Fibroblast of lung (primary cell): ENCODE measurements around the gene ATP6V0E2. TPM values are rescaled to one million over a fixed set of nuclear protein-coding genes. Genes with fewer than 3 reads are reported as not detected.

Experiments
- DNase-seq, 2 donors: peaks; one replicate each; pipeline versions ENCODE4 v3.0.0 to v3.0.0-alpha.2; 2010; ENCODE audit warnings: low read depth in 2 of 2
- H2AFZ ChIP-seq: 2 replicates; pipeline ENCODE4 v1.5.1; 2012; ENCODE audit warnings: low read length, control low read depth, inconsistent platforms
- H3K27ac ChIP-seq: 2 replicates; pipeline ENCODE4 v1.5.1; 2011; ENCODE audit warnings: low read length, control low read depth; ENCODE audit not compliant: insufficient read depth
- H3K27me3 ChIP-seq: 2 replicates; pipeline ENCODE4 v1.5.1; 2011; ENCODE audit warnings: mild to moderate bottlenecking, low read length; ENCODE audit not compliant: control insufficient read depth, insufficient read depth
- H3K36me3 ChIP-seq: 2 replicates; pipeline ENCODE4 v1.5.1; 2011; ENCODE audit warnings: low read length; ENCODE audit not compliant: control insufficient read depth, insufficient read depth
- H3K4me1 ChIP-seq: 2 replicates; pipeline ENCODE4 v1.5.1; 2011; ENCODE audit warnings: low read length; ENCODE audit not compliant: control insufficient read depth, insufficient read depth; ENCODE audit errors: extremely low read depth
- H3K4me2 ChIP-seq: 2 replicates; pipeline ENCODE4 v1.5.1; 2011; ENCODE audit warnings: low read length, control low read depth; ENCODE audit not compliant: insufficient read depth; ENCODE audit errors: extremely low read depth
- H3K4me3 ChIP-seq, 4 experiments: fragments of 200-600 bp in 1 of 4; sonication (generic) in 1 of 4; replicated peaks in 1 of 4; 2 replicates each; pipeline ENCODE4 v1.5.1; 2011 to 2016; ENCODE audit warnings: low read length in 4 of 4, low read depth in 3 of 4, mild to moderate bottlenecking in 3 of 4, control low read depth in 2 of 4, inconsistent platforms in 1 of 4, mixed read lengths in 1 of 4; ENCODE audit not compliant: insufficient read depth in 1 of 4; ENCODE audit errors: control extremely low read depth in 1 of 4
- H3K79me2 ChIP-seq: 2 replicates; pipeline ENCODE4 v1.5.1; 2012; ENCODE audit warnings: mild to moderate bottlenecking, low read length, inconsistent platforms; ENCODE audit not compliant: control insufficient read depth, insufficient read depth
- H3K9ac ChIP-seq: 2 replicates; pipeline ENCODE4 v1.5.1; 2011; ENCODE audit warnings: mild to moderate bottlenecking, low read length, control low read depth; ENCODE audit not compliant: insufficient read depth
- H3K9me3 ChIP-seq: 2 replicates; pipeline ENCODE4 v1.5.1; 2012; ENCODE audit warnings: low read depth, low read length; ENCODE audit not compliant: control insufficient read depth, insufficient read depth
- H4K20me1 ChIP-seq: 2 replicates; pipeline ENCODE4 v1.5.1; 2011; ENCODE audit warnings: low read length; ENCODE audit not compliant: control insufficient read depth, insufficient read depth; ENCODE audit errors: extremely low read depth
- EZH2 ChIP-seq: IDR thresholded peaks from 2 replicates; pipeline ENCODE4 v1.5.1; 2012; ENCODE audit warnings: low read length, control low read depth, mild to moderate bottlenecking; ENCODE audit errors: missing control alignments
- polyA plus RNA-seq, 2 donors: library from polyadenylated mRNA; depleted of rRNA in 1 of 2; stranded (reverse) in 1 of 2; unstranded in 1 of 2; fragments of >200 nt; gene quantifications; 2 replicates each; pipeline ENCODE4 v1.2.1, GENCODE V29; 2011 to 2012; ENCODE audit warnings: missing spikeins in 1 of 2
- total RNA-seq: library from RNA; depleted of rRNA; stranded (reverse); fragments of >200 nt; gene quantifications from 2 replicates; pipeline ENCODE4 v1.2.1, GENCODE V29; 2014
- TF ChIP-seq, protein P1 (sequence below), 2 donors: IDR thresholded peaks in 1 of 2; conservative IDR thresholded peaks in 1 of 2; 1 replicate in 1 of 2; 2 replicates in 1 of 2; pipeline ENCODE4 v1.5.1; 2011 to 2012; ENCODE audit warnings: low read length in 2 of 2, control low read depth in 1 of 2, inconsistent platforms in 1 of 2, low read depth in 1 of 2, mild to moderate bottlenecking in 1 of 2

Gene ATP6V0E2
- total and polyA plus RNA-seq, 2 donors (not counting 1 experiment from before 2014, with no cell fraction given): 14.3 to 22.6 TPM

DNA sequence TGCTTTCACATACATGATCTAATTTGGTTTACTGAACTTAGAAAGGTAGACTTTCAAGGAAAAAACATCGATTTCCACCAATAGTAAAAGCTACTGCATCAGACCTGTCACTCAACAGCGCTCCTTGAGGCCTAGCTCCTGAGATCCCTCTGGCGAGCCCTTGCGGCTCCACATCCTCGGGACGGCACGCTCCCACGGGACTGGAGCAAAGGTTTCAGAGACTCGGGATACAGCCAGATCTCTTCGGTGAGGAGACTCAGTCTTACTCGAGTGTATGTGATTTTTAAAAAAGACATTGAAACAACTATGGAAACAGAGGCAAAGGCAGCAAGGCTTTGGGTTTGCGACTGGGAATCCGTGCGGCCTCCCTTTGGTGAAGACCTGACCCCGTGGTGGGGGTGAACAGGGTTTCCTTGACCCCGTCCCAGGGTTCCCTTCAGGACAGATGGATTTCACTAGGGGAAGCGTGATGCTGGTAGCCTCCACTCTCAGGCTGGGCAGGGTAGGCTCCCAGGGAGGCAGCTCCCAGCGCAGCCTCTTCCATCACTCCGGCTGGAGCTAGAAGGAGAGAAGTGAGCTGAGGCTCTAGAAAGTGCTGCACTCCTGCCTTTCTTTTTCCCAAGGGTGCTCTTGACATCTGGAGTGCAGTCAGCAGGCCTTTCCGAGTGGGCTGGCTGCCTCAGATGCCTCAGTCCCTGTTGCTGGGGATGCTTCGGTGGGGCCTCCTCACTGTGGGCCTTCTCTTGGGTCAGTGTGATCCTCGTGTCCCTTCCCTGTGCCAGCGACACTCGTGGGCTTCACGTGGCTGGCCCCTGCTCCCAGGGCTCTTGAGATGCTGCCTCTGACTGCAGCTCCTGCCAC lies 5.8 kb upstream of the ATP6V0E2 start:
- Histone ChIP-seq H3K4me3 (no peak overlapping the region), H3K9ac (no peak overlapping the region), H3K9me3 (no peaks in the 10 kb centered on the region), H3K27me3 (no peaks in the 10 kb centered on the region), H3K27ac (no peak overlapping the region), H3K36me3 (peaks cover 3% of the 10 kb centered on the region), H4K20me1 (no peaks in the 10 kb centered on the region), H2AFZ (no peak overlapping the region), H3K4me1 (peaks cover 2% of the 10 kb centered on the region), H3K4me2 (no peak overlapping the region), H3K79me2 (no peaks in the 10 kb centered on the region)
- DNase-seq: no peak
- no peak for TF ChIP-seq EZH2
- TF ChIP-seq, protein P1, sequence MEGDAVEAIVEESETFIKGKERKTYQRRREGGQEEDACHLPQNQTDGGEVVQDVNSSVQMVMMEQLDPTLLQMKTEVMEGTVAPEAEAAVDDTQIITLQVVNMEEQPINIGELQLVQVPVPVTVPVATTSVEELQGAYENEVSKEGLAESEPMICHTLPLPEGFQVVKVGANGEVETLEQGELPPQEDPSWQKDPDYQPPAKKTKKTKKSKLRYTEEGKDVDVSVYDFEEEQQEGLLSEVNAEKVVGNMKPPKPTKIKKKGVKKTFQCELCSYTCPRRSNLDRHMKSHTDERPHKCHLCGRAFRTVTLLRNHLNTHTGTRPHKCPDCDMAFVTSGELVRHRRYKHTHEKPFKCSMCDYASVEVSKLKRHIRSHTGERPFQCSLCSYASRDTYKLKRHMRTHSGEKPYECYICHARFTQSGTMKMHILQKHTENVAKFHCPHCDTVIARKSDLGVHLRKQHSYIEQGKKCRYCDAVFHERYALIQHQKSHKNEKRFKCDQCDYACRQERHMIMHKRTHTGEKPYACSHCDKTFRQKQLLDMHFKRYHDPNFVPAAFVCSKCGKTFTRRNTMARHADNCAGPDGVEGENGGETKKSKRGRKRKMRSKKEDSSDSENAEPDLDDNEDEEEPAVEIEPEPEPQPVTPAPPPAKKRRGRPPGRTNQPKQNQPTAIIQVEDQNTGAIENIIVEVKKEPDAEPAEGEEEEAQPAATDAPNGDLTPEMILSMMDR (conservative IDR thresholded peaks at IDR 0.05 in 1 of 2, IDR thresholded peaks at IDR 0.05 in 1 of 2; ENCODE audit: low read depth in 1 of 2, low read length in 2 of 2): no peak

DNA sequence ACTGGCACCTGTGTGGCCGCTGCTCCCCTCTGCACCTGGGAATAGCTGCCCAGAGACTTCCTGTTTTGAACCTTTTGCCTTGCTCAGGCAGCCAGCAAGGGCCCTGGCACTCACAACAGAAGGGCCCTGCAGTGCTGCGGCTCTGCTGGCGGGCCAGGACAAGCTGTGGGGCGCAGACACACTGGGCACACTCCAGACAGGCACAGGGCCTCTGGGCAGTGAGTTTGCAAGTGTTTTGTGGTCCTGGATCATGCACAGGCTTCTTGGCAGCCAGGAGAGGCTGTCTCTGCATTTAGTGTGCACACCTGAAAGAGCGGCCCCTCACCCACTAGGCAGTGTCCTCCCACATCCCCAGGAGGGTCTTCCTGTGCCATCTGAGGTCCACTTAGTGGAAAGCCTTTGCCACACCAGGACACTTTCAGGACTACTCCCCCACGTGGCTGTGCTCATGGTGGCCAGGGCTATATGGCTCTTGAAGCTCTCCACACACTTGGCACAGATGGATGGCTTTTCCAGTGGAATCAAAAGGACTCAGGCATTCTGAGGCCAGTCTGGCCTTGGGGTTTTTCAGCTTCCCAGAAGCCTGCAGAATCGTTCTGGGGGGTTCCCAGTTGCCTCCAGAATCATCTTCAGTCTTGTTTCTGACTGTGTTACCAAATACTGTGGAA lies 5.0 kb upstream of the ATP6V0E2 start:
- no peaks in the 10 kb centered on the region for H3K27me3 ChIP-seq
- H3K36me3 ChIP-seq: peaks cover 3% of the 10 kb centered on the region
- peaks cover 2% of the 10 kb centered on the region for H3K4me1 ChIP-seq
- no peak overlapping the region for H3K4me2 ChIP-seq
- H3K27ac ChIP-seq: no peak overlapping the region
- DNase-seq: no peak
- no peaks in the 10 kb centered on the region for H3K9me3 ChIP-seq
- no peaks in the 10 kb centered on the region for H3K79me2 ChIP-seq
- no peaks in the 10 kb centered on the region for H4K20me1 ChIP-seq
- H2AFZ ChIP-seq: no peak overlapping the region
- no peak overlapping the region for H3K9ac ChIP-seq
- H3K4me3 ChIP-seq: no peak overlapping the region
- TF ChIP-seq, protein P1 (conservative IDR thresholded peaks at IDR 0.05 in 1 of 2, IDR thresholded peaks at IDR 0.05 in 1 of 2; ENCODE audit: low read depth in 1 of 2, low read length in 2 of 2): no peak
- no peak for TF ChIP-seq EZH2

DNA sequence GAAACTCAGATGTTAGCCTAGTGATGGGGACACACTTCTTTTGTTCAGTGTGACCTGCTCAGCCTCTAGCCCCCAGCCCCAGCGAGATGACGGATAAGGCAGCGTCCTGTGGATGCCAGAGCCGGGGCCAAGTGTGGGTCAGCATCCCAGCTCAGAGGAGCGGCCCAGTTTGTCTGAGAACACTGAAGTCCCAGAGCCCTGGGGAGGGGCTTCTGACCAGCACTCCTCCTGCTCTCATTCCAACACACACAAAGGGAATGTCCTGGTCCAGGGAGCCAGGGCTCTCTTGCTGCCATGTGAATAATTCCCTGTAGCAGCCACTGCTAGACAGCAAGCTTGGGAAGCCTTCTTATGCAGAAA lies 4.5 kb upstream of the ATP6V0E2 start:
- H3K79me2 ChIP-seq: no peaks in the 10 kb centered on the region
- no peak overlapping the region for H3K9ac ChIP-seq
- H3K9me3 ChIP-seq: no peaks in the 10 kb centered on the region
- H3K27me3 ChIP-seq: no peaks in the 10 kb centered on the region
- H3K27ac ChIP-seq: no peak overlapping the region
- peaks cover 3% of the 10 kb centered on the region for H3K36me3 ChIP-seq
- no peak overlapping the region for H3K4me2 ChIP-seq
- H3K4me3 ChIP-seq: no peak overlapping the region
- peaks cover 2% of the 10 kb centered on the region for H3K4me1 ChIP-seq
- no peak for DNase-seq
- no peaks in the 10 kb centered on the region for H4K20me1 ChIP-seq
- no peak overlapping the region for H2AFZ ChIP-seq
- TF ChIP-seq, protein P1 (conservative IDR thresholded peaks at IDR 0.05 in 1 of 2, IDR thresholded peaks at IDR 0.05 in 1 of 2; ENCODE audit: low read depth in 1 of 2, low read length in 2 of 2): no peak
- TF ChIP-seq EZH2: no peak
